LHCN-M2 (cell line): ENCODE measurements around the gene FEM1C. TPM values are rescaled to one million over a fixed set of nuclear protein-coding genes. Genes with fewer than 3 reads are reported as not detected.

Source experiments
- DNase-seq: peaks from one replicate; pipeline ENCODE4 v3.0.0-alpha.2; 2012; ENCODE audit warnings: low read depth
- polyA plus RNA-seq: library from polyadenylated mRNA; unstranded; fragments of >200 nt; gene quantifications from one replicate; pipeline ENCODE4 v1.2.1, GENCODE V29; 2012; ENCODE audit warnings: missing spikeins
- total RNA-seq: library from RNA; depleted of rRNA; stranded (reverse); fragments of >200 nt; gene quantifications from 2 replicates; pipeline ENCODE4 v1.2.3, GENCODE V29; 2014; rRNA removed

The FEM1C gene, protein sequence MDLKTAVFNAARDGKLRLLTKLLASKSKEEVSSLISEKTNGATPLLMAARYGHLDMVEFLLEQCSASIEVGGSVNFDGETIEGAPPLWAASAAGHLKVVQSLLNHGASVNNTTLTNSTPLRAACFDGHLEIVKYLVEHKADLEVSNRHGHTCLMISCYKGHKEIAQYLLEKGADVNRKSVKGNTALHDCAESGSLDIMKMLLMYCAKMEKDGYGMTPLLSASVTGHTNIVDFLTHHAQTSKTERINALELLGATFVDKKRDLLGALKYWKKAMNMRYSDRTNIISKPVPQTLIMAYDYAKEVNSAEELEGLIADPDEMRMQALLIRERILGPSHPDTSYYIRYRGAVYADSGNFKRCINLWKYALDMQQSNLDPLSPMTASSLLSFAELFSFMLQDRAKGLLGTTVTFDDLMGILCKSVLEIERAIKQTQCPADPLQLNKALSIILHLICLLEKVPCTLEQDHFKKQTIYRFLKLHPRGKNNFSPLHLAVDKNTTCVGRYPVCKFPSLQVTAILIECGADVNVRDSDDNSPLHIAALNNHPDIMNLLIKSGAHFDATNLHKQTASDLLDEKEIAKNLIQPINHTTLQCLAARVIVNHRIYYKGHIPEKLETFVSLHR
- 19.6 and 22.1 TPM in 2 replicates for total RNA-seq
- polyA plus RNA-seq: 6.4 TPM

DNA sequence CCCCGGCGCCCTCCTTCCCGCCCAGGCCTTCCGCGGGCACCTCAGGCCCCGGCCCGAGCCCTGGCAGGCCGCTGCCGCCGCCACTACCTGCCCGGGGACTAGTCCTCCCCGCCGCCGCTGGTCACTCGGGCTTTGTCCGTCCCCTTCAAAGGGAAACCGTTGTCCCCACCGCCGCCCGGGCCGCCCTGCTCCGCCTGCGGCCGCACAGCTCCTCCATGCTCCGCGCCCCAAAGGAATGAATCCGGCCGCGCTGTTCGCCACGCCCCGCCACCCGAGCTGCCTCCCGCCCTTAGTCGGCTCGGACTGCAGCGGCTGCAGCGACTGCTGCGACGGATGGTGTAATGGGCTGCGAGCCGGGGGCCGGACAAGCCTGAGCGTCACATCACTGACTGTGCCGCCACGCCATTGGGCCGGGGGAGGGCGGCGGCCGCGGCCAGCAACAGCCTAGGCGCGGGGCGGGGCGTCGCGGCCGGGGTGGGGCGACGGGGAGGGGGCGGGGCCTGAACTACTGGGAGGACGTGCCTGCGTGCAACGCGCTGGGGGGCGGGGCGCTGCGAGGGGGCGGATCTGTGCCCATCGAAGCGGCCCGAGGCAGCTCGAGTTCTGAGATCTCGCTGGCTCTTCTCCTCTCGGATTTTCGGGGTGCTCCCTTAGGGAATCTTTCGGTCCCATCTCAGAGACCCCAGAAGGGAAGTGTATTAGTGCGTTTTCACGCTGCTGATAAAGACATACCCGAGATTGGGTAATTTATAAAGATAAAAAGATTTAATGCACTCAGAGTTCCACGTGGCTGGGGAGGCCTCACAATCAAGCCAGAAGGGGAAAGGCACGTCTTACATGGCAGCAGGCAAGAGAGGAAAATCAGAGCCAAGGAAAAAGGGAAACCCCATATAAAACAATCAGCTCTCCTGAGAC, at the start of gene FEM1C:
Gene FEM1C (minus strand): TSS at position 340 of the 915 bp plus-strand sequence. CDS start 1,282 bp downstream, outside the sequence.
- peak; percentile 96 for DNase-seq

DNA sequence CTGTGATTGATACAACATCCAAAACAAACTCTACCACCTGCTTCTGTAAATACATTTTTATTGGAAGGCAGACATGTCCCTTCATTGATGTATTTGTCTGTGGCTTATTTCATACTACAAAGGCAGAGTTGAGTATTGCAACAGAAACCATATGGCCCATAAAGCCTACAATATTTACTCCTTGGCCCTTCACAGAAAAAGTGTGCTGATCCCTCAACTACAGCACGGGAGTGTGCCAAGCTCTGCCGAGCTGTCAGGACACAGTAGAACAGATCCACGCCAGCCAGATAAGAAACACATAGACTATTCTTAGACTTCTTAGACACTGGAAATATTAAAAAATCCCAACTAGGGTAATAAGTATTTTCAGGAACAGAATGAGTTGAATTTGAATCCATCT, 44.5 kb upstream of the FEM1C start:
- DNase-seq: no peak

DNA sequence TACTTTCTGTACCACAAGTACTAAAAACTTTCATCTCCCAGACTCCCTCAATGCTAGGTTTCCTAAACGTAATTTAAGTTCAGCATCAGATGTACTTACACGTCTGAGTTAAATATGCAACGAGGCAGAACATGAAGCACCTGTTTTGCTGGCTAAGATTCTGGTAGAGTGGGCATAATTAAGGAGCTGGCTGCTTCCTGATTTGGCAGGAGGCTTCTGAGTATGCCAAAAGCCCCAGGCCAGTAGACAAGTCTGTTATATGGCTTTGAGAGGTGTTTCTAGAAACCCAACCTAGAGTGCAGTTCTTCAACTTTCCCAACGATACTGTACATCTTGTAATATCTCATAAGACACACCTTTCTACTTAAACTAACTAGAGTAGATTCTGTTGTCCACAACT, 44.1 kb upstream of the FEM1C start:
- DNase-seq: no peak

DNA sequence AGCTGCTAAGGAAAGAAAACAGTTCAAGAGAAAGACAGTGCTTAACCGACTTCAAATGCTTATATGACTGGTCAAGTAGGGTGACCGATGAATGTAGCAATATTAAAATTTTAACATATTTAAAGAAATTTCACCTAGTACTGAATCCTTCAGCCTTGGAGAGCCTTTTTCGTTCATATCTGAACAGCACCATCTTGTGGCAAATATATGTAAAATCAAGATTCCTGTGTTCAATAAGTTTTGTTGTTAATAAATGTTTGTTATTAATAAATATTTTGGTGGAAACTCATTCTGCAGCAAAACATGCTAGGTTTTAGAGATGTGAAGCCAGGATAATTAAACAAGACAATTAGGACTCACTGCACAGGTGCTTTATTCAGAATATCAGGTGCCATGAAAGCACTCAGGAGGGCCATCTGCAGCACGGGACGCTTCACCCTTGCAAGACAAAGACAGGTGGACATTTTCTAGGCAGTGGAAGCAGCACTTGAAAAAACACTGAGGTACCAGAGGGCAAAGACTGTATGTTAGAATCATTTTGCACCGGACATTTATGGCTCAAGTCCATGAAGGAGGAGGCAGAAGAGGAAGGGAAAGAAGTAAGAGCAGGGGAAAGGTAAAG, 42.1 kb upstream of the FEM1C start:
- peak; percentile 49 for DNase-seq

DNA sequence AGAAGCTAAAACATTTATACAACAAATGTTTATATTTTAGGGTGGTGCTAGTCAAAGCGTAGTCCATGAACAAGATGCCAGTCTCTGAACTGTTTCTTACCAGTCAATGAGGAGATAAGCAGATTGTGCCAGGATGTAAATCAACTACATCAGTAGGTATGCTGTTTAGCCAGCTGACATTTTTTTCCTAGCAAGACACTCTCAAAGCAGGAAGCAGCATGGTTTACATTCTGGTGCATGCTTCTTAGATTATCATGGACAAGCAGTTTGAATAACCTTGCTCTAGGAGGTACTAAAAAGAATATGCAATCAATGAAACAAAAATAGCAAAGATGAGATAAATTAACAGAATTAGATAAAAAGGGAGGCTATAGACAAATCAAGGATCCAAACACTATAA, 40.7 kb upstream of the FEM1C start:
- DNase-seq: no peak

DNA sequence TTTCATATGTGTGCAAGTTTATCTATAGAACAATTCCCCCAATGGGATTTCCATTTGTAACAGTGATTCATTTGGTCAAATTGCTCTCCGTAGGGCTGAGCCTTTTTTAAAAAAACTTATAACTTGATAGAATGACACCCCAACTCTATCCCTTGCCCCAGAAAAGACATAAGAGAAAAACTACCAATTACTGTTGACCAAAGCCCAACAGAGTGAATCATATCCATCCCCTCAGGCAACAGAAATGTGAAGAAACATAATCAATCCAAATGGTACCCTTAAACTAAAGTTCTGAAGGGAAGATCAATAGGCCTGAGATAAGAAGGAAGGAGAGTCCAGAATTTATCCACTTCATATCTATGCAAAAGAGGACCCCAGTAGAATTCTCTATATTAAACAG, 39.9 kb upstream of the FEM1C start:
- no peak for DNase-seq

DNA sequence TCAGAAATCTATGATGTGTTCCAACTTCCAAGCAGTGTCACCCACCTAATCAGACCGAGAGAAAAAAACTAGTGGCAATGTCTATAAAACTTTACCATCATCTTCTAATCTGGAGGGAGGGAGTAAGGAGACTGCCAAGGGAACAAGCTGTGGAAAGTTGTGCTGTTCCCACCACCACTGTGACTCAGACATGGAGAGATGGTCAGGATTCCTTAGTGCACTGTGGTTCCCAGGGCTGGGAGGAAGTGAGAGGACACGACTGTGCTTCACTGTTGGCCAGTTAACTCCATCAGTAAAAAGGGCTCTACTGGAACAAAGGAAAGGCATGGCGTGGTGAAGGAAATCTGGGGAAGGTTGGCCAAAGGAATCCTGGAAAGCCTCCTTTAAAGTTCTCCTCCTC, 38.9 kb upstream of the FEM1C start:
- peak; percentile 95 for DNase-seq

DNA sequence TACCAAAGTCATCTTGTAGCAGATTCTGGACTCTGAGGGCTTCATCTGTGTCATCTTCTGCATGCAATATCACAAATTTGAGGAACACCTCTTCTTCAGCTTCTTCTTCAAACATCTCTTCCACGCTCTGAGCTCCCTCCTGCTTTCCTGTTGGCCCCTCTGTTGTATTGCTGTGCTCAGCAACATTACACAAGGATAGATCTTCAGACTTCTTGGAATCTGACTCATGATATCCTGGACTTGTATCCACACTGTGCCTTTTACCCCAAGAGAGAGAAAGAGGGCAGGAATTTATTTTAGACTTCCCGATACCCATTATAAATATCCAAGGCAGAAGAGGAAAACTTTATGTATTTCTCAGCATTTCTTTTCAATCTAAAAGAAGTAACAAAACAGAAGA, 36.4 kb upstream of the FEM1C start:
- DNase-seq: no peak

DNA sequence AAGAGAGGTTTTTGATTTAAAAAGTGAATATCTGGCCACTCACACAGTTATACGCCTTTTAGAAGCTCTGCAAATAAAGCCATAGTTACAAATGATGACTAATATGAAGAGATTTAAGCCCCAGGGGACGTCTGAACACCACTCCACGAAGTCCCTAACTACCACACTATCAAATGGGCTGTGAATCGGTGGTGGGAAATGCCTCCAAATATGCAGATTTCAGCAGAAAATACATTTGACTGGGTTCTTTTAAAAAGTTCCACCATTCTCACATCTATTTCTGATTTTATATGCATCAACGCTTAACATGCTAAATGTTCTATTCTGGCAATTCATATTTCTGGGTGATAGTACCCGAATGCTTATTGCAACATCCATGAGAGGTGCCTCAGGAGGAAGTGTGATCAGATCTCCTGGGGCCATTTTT, 35.2 kb upstream of the FEM1C start:
- peak; percentile 75 for DNase-seq

DNA sequence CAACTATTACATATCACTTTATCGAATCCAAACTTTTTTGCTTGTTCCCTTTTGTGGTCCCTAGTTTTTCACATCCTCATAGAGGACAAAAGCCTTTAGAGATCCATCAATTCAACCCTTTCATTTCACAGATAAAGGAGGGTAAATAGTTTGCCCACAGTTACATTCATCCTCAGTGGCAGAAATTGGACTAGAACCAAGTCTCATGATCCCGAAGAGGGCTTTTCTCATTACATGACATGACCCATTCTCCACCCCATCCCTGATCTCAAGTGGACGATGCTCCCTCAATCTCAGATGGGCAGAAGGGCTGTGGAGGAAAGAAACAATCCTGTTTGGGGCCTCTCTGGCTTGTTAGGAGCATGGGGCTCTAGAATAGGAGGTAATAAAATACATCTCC, 34.6 kb upstream of the FEM1C start:
- DNase-seq: no peak

DNA sequence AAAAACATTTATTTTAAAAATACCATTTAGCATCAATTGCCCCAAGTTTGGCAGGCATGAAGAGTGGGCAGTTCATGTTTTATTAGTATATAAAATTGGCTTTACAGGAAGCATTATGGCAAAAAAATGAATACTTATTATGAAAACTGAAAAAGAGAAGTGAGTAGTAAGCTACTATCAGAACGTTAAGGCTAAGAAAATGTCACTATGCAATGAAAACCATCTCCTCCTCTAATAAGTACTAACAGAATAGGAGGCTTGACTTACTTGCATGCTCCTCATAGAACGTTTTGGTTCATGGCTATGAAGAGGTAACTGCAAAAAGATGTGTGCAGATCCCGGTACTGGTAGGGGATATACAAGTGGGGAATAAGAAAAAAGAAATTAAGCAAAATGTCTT, 34.1 kb upstream of the FEM1C start:
- no peak for DNase-seq

DNA sequence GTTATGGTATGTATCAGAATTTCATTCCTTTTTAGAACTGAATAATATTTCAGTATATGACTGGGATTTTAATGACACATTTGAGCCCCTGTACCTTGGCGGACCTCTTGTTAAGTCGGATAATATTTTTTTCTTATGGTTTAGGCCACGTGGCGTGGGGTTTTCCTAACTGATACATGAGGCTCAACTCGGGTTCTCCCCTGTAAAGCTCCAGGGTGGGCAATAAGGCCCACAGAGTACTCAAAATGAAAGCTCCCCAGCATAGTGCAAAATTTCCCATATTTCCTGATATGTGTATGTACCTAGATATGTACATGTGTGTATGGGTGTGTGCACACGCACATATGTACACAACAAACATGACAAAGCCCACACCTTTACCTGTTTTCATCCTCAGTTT, 33.2 kb upstream of the FEM1C start:
- DNase-seq: no peak

DNA sequence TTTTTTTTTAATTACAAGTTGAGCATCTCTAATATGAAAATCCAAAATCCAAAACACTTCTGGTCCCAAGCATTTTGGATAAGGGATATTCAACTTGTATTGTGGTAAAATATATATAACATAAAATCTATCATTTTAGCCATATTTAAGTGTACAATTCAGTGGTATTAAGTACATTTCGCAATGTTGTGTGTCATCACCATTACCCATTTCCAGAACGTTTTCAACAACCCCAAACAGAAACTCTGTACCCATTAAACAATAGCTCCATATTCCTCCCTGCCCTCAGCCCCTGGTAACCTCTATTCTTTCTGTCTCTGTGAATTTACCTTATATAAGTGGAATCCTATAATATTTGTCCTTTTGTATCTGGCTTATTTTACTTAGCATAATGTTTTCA, 32.8 kb upstream of the FEM1C start:
- DNase-seq: no peak

DNA sequence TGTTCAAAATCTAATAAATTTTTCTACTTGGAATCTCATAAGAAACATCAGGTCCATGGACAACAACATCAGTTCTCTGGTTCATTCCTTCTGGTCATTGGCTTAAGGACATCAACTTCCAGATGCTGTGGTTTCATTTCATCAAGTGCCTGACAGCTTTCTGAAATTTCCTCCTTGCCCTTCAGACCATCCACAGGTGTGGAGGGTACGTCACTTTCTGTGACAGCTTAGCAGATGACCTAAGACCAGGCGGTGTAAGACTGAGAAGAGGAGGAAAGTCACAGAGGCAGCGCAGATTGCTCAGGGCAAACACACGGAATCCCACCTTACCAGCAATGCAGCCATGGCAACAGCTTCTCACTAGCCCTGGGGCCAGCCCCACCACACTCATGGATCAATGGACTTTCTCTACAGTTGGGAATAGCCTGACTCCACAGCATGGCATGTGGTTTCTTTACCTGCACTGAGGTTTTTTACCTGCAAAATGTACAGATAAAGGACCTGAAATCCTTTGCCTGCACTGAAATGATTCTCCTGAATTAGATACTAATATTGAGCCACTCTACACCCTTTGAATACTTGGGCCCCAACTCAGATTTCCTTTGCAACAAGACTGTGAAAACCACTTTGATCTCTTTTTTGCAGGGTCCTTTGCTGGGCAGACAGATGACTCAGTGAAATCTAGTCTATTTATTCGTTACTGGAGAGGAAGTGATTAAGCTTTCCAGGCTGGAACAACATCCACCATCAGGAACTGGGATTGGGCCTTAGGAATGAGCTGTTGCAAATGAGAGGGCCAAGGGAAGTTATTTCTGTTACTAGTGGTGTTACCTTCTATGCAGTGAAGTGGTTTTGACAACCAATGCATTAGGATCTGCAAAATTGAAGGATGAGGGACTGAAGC, 30.8 kb upstream of the FEM1C start:
- DNase-seq: peak; percentile 84

DNA sequence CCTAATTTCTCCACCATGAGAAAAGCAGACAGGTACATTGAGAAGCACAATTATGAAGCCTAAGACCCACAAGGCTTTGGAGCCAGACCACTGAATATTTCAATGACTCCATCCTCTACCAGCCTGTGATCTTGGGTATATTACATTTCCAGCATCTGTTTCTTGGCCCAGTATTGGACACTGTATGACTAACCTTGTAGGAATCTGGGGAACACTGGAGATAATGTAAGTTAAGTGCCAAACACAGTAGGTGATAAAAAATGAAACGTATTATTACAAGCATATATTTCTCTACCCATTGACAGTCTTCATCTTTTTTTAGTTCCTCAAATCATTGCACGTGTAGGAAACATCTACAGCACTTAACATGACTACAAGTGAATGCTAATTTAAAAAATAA, 28.6 kb upstream of the FEM1C start:
- DNase-seq: peak; percentile 87

DNA sequence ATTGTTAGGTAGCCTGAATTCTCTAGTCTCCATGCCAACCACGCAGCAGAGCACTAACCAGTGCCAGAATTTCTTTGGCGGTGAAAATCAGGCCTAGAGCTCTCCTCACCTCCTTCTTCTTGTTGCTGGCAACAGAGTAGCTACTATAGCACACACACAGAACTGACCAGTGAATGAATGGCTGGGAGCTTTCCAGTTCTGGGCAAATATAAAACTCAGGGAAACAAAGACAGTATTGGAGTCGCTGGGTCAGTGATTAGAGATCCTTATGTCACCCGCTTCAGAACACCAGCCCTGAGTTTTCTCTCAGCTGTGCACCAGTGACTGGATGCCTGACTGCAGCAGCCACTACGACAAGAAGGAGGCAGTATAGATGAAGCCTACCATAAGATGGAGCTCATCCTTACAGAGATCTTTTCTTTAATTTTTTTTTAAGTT, 26.9 kb upstream of the FEM1C start:
- no peak for DNase-seq

DNA sequence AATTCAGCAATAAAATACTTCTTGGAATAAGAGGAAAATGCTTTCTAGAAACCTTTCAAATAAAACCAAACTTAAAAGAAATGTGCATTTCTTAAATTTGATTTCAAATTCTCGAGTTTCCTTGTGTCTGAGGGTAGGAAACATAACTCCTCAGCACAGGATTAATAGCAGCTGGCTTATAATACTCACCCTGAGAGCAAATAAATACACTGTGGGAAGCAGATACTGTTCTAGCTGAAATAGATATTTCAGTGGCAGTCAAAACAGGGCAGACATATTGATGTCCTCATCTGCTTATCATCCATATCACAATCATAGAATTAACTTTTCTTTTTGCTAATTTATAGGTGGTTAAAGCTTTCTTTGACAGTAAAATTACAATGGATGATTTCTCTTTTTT, 24.1 kb upstream of the FEM1C start:
- DNase-seq: no peak

DNA sequence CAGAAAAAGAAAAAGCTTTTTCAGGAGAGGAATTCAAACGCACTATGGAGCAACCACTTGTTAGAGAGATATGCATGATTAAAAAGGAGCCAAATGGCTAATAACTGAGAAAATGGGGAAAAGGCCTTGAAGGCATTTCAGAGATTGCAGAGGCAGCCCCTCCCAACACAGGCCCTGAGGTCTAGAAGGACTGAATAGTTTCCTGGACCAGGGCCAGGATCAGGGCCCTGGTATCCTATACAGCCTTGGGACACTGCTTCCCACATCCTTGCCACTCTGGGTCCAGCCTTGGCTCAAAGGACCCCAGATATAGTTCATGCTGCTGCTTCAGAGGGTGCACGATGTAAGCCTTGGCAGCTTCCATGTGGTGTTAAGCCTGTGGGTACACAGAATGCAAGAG, 20.7 kb upstream of the FEM1C start:
- no peak for DNase-seq

DNA sequence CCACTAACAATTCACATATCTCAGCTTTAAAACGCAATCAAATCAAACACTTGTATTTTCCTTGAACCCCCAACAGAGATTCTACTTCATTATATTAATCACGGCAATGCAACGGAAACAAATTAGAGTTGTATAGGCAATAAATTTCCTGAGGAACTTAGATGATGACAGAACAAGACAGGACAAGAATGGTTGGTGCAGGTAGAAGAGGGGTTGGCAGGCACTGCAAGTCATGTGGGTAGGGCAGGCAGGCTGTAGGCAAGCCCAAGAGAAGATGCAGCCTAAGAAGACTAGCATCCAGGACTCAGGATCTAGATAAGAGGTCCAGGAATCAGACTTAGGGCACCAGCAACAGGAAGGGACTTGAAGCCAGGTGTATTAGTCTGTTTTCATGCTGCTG, 16.6 kb upstream of the FEM1C start:
- no peak for DNase-seq

DNA sequence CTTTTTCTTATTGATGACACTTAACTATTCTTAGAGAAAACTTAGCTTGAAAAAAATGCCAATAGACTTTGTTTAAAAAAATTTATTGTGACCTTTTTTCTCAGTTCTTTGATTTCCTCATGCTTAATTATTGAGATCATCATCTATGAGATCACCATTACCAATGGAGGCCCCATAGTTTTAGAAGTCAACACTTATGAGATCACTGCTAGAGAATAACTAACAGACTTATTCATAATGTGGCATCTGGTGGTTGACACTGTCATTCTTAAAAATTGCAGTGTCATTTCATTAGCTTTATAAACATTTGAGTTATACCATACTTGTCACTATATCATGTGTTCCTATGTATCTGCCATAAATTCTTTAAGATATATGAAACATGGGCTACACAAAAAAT, 14.9 kb upstream of the FEM1C start:
- DNase-seq: peak; percentile 65
